Gastroesophageal sphincter (tissue), 3 donors: Measurements from ENCODE around the gene NOSIP.

Experiments
- POLR2A ChIP-seq, 2 donors: fragments of 450-650 bp; IDR thresholded peaks; one replicate each; pipeline ENCODE4 v1.6.1; 2017; ENCODE audit warnings: antibody characterized with exemption in 2 of 2, mild to moderate bottlenecking in 2 of 2, moderate library complexity in 1 of 2
- POLR2AphosphoS5 ChIP-seq: sonication (generic); formaldehyde crosslinking; IDR thresholded peaks from one replicate; pipeline ENCODE4 v1.6.1; 2017; ENCODE audit warnings: antibody characterized with exemption
- TF ChIP-seq, protein P1 (sequence below), 4 experiments: fragments of 200-600 bp in 2 of 4; fragments of 450-650 bp in 2 of 4; sonication (generic) in 1 of 4; IDR thresholded peaks; one replicate each; pipeline ENCODE4 v1.5.1; 2017 to 2019; ENCODE audit warnings: antibody characterized with exemption in 4 of 4, mild to moderate bottlenecking in 2 of 4, moderate library complexity in 2 of 4

DNA sequence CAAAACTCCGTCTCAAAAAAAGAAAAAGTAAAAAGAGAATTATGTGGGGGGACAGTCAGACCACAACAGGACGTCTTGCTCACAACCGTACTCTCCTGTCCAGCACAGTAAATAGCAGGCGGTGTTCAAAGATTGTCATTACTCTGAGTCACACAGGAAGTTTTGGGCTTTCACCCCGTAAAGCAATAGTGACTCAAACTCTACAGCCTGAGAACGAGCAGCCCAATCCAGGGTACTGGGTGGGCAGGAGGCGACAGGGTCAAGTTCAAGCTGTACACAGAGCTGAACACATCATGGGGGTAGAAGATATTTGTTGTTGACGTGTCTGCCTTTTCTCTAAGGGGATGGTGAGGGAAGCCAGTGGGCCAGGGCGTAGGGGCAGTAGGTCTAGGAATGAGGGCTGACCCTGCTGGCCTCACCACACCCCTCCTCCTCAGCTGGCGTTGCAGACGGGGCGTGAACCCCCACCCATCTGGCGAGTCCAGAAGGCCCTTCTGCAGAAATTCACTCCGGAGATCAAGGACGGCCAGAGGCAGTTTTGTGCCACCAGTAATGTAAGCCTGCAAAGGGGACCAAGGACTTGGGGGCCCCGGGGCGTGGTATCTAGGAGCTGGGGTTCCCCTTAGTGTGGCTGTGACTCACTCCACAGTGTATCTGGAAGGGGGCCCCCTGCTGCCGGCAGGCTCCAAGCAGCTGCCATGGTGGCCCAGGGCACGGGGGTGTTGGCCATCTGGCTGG is 33.9 kb upstream of the NOSIP start:
- TF ChIP-seq, protein P1, sequence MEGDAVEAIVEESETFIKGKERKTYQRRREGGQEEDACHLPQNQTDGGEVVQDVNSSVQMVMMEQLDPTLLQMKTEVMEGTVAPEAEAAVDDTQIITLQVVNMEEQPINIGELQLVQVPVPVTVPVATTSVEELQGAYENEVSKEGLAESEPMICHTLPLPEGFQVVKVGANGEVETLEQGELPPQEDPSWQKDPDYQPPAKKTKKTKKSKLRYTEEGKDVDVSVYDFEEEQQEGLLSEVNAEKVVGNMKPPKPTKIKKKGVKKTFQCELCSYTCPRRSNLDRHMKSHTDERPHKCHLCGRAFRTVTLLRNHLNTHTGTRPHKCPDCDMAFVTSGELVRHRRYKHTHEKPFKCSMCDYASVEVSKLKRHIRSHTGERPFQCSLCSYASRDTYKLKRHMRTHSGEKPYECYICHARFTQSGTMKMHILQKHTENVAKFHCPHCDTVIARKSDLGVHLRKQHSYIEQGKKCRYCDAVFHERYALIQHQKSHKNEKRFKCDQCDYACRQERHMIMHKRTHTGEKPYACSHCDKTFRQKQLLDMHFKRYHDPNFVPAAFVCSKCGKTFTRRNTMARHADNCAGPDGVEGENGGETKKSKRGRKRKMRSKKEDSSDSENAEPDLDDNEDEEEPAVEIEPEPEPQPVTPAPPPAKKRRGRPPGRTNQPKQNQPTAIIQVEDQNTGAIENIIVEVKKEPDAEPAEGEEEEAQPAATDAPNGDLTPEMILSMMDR (IDR thresholded peaks at IDR 0.05), result no peak
- TF ChIP-seq POLR2A (IDR thresholded peaks at IDR 0.05) (no peak), POLR2AphosphoS5 (no peak)
